Measurements from ENCODE around the gene LRFN2. TPM values are rescaled to one million over a fixed set of nuclear protein-coding genes. Genes with fewer than 3 reads are reported as not detected.

LRFN2 gene
- polyA plus RNA-seq, 1 donor (not counting 4 experiments of a cell fraction or from before 2014, with no cell fraction given): not detected

DNA sequence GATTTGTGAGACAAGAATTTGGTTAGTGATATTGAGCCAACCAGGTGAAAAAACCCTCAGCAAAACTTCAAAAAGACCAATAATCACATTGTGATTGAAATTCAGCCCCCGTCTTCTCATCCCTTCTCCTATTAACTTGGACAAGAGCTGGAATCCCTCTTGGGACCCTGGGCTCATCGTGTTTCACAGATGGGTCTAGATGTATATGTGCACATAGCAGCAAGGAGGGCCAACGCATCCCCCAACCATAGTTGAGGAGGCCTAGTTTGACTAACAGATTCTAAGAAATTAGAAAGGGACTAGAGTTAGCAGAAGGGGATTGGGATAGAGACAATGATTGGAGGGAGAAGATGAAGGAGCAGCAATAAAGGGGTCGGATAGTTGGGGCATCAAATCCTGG, 19.8 kb upstream of the LRFN2 start:
- Histone ChIP-seq H3K9me3 (ENCODE audit: control insufficient read depth, low read depth, low read length) (no peaks in the 10 kb centered on the region), H3K4me2 (ENCODE audit: control insufficient read depth, extremely low read depth, insufficient read depth, low read depth, low read length) (no peak overlapping the region), H3K4me1 (ENCODE audit: control insufficient read depth, extremely low read depth, insufficient read depth, low read length) (no peaks in the 10 kb centered on the region), H2AFZ (ENCODE audit: control insufficient read depth, low read length) (no peak overlapping the region), H3K36me3 (ENCODE audit: control insufficient read depth in 2 of 2, extremely low read depth in 1 of 2, insufficient read depth in 2 of 2, low read length in 2 of 2) (no peaks in the 10 kb centered on the region), H3K9ac (ENCODE audit: control insufficient read depth, extremely low read depth, insufficient read depth, low read length) (no peak overlapping the region), H3K4me3 (ENCODE audit: control insufficient read depth in 2 of 3, extremely low read depth in 1 of 3, insufficient read depth in 2 of 3, low read depth in 1 of 3, low read length in 3 of 3) (no peak overlapping the region), H3K27me3 (ENCODE audit: control insufficient read depth, extremely low read depth, insufficient read depth, low read length) (no peaks in the 10 kb centered on the region), H3K79me2 (ENCODE audit: control insufficient read depth, insufficient read depth, low read length) (no peaks in the 10 kb centered on the region), H4K20me1 (ENCODE audit: control insufficient read depth, extremely low read depth, insufficient read depth, low read length) (no peaks in the 10 kb centered on the region), H3K9me1 (ENCODE audit: control insufficient read depth, extremely low read depth, insufficient read depth, low read length) (no peaks in the 10 kb centered on the region), H3K27ac (ENCODE audit: control insufficient read depth, insufficient read depth, low read length) (no peak overlapping the region)
- no peak for FAIRE-seq
- TF ChIP-seq EZH2 (IDR thresholded peaks at IDR 0.05; ENCODE audit: low read length): no peak
- TF ChIP-seq, protein P1, sequence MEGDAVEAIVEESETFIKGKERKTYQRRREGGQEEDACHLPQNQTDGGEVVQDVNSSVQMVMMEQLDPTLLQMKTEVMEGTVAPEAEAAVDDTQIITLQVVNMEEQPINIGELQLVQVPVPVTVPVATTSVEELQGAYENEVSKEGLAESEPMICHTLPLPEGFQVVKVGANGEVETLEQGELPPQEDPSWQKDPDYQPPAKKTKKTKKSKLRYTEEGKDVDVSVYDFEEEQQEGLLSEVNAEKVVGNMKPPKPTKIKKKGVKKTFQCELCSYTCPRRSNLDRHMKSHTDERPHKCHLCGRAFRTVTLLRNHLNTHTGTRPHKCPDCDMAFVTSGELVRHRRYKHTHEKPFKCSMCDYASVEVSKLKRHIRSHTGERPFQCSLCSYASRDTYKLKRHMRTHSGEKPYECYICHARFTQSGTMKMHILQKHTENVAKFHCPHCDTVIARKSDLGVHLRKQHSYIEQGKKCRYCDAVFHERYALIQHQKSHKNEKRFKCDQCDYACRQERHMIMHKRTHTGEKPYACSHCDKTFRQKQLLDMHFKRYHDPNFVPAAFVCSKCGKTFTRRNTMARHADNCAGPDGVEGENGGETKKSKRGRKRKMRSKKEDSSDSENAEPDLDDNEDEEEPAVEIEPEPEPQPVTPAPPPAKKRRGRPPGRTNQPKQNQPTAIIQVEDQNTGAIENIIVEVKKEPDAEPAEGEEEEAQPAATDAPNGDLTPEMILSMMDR (optimal IDR thresholded peaks at IDR 0.05 in 1 of 3, IDR thresholded peaks at IDR 0.05 in 1 of 3, conservative IDR thresholded peaks at IDR 0.05 in 1 of 3; ENCODE audit: extremely low read depth in 1 of 3, insufficient read depth in 2 of 3, low read length in 3 of 3): no peak
- dilution Hi-C loops (cut with MboI; ENCODE audit: extremely low pct_ligation_motif_present, low sequenced_read_pairs): no loop called here
- DNase-seq (ENCODE audit: low read depth, low spot score): no peak

DNA sequence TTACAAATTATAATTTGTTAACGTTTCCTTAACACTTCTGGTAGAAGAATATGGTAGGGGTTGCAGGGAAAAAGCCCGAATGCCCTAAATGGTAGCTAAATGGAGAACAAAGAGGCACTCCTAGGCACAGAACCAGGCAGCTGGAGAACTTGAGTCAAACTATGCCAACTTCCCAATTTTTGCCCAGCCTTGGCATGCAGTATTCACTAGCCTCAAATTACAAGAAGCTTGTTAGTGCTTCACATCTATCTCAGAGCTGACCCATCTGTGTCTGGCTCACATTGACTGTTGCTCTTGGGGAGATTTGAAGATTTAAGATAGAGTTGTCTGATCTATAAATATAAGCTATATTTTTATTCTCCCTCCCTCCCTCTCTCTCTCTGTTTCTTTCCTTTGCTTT, 19.4 kb upstream of the LRFN2 start:
- no peak overlapping the region for H3K4me2 ChIP-seq (ENCODE audit: control insufficient read depth, extremely low read depth, insufficient read depth, low read depth, low read length)
- H3K27ac ChIP-seq (ENCODE audit: control insufficient read depth, insufficient read depth, low read length): no peak overlapping the region
- no peak overlapping the region for H2AFZ ChIP-seq (ENCODE audit: control insufficient read depth, low read length)
- H3K9ac ChIP-seq (ENCODE audit: control insufficient read depth, extremely low read depth, insufficient read depth, low read length): no peak overlapping the region
- dilution Hi-C loops (cut with MboI; ENCODE audit: extremely low pct_ligation_motif_present, low sequenced_read_pairs): no loop called here
- no peak for FAIRE-seq
- H3K79me2 ChIP-seq (ENCODE audit: control insufficient read depth, insufficient read depth, low read length): no peaks in the 10 kb centered on the region
- H3K9me3 ChIP-seq (ENCODE audit: control insufficient read depth, low read depth, low read length): no peaks in the 10 kb centered on the region
- H3K4me3 ChIP-seq (ENCODE audit: control insufficient read depth in 2 of 3, extremely low read depth in 1 of 3, insufficient read depth in 2 of 3, low read depth in 1 of 3, low read length in 3 of 3): no peak overlapping the region
- H4K20me1 ChIP-seq (ENCODE audit: control insufficient read depth, extremely low read depth, insufficient read depth, low read length): no peaks in the 10 kb centered on the region
- H3K27me3 ChIP-seq (ENCODE audit: control insufficient read depth, extremely low read depth, insufficient read depth, low read length): no peaks in the 10 kb centered on the region
- H3K36me3 ChIP-seq (ENCODE audit: control insufficient read depth in 2 of 2, extremely low read depth in 1 of 2, insufficient read depth in 2 of 2, low read length in 2 of 2): no peaks in the 10 kb centered on the region
- DNase-seq (ENCODE audit: low read depth, low spot score): no peak
- TF ChIP-seq EZH2 (IDR thresholded peaks at IDR 0.05; ENCODE audit: low read length): no peak
- TF ChIP-seq, protein P1 (optimal IDR thresholded peaks at IDR 0.05 in 1 of 3, IDR thresholded peaks at IDR 0.05 in 1 of 3, conservative IDR thresholded peaks at IDR 0.05 in 1 of 3; ENCODE audit: extremely low read depth in 1 of 3, insufficient read depth in 2 of 3, low read length in 3 of 3): no peak
- no peaks in the 10 kb centered on the region for H3K4me1 ChIP-seq (ENCODE audit: control insufficient read depth, extremely low read depth, insufficient read depth, low read length)
- H3K9me1 ChIP-seq (ENCODE audit: control insufficient read depth, extremely low read depth, insufficient read depth, low read length): no peaks in the 10 kb centered on the region
